Vein endothelial cell (primary cell): ENCODE data around the gene PSME3. TPM values are rescaled to one million over a fixed set of nuclear protein-coding genes. Genes with fewer than 3 reads are reported as not detected.

Experiments used
- small RNA-seq: library from RNA; depleted of rRNA; stranded (forward); fragments of <200 nt; gene quantifications from one replicate; pipeline ENCODE3, GENCODE V24; 2012
- total RNA-seq: library from RNA; depleted of rRNA; stranded (reverse); fragments of >200 nt; gene quantifications from 2 replicates; pipeline ENCODE4 v1.2.3, GENCODE V29; 2012

The PSME3 gene
- 109 and 148 TPM in 2 replicates for total RNA-seq

GRCh38 chr17:42832934-42833766 is at the start of gene PSME3:
PSME3 (plus strand) TSS chr17:42833397; CDS start chr17:42833632, 235 bp downstream.

GRCh38 chr17:42798383-42799380 is 34.5 kb upstream of the PSME3 start, which contains the start of the genes CNTD1 and COA3:
CNTD1 (plus strand) TSS chr17:42798861; CDS start chr17:42799068, 207 bp downstream.
COA3 (minus strand) TSS chr17:42798704; CDS start chr17:42798681, 23 bp downstream.

GRCh38 chr17:42844271-42844670 is 11.1 kb downstream of the PSME3 start, which contains the start of gene AOC2:
AOC2 (plus strand) TSS chr17:42844580; CDS start chr17:42844627, 47 bp downstream.

GRCh38 chr17:42850954-42851353 is 17.8 kb downstream of the PSME3 start, which contains the start of gene AOC3:
AOC3 (plus strand) TSS chr17:42851199; CDS start chr17:42851344, 145 bp downstream.

Small RNAs within 50 kb of the gene (small RNA-seq; reads per million reads assigned to genes)
- gene MIR6781 (0.13 reads per million), gene RNU6-287P (not detected)

Other genes with a start within 250 kb of the PSME3 start
- gene RETREG3, start 224.0 kb upstream of the PSME3 start, total RNA-seq: 62.4 and 80.3 TPM in 2 replicates
- 57.5 and 64.1 TPM in 2 replicates for gene TUBG1, start 223.7 kb upstream of the PSME3 start, total RNA-seq
- gene TUBG2, start 174.1 kb upstream of the PSME3 start, total RNA-seq: 6.1 and 9.5 TPM in 2 replicates
- gene PLEKHH3, start 156.4 kb upstream of the PSME3 start, total RNA-seq: 9.6 and 18.0 TPM in 2 replicates
- gene CCR10, start 151.6 kb upstream of the PSME3 start, total RNA-seq: 2.1 and 2.6 TPM in 2 replicates
- gene CNTNAP1, start 150.9 kb upstream of the PSME3 start, total RNA-seq: 23.8 and 30.2 TPM in 2 replicates
- 18.0 and 19.2 TPM in 2 replicates for gene EZH1, start 88.4 kb upstream of the PSME3 start, total RNA-seq
- gene RAMP2, start 72.2 kb upstream of the PSME3 start, total RNA-seq: 7.6 and 19.6 TPM in 2 replicates
- gene VPS25, start 59.9 kb upstream of the PSME3 start, total RNA-seq: 46.1 and 50.1 TPM in 2 replicates
- 1.3 and 2.6 TPM in 2 replicates for gene WNK4, start 52.8 kb upstream of the PSME3 start, total RNA-seq
- gene COA3, start 34.7 kb upstream of the PSME3 start, total RNA-seq: 43.2 and 46.4 TPM in 2 replicates
- gene CNTD1, start 34.5 kb upstream of the PSME3 start, total RNA-seq: under 0.01 TPM in 1 of 2 replicates, not detected in the other
- 81.2 and 86.2 TPM in 2 replicates for gene BECN1, start 9.1 kb upstream of the PSME3 start, total RNA-seq
- gene AOC2, start 11.2 kb downstream of the PSME3 start, total RNA-seq: 0.65 and 1.9 TPM in 2 replicates
- under 0.01 TPM in 2 replicates for gene AOC3, start 17.8 kb downstream of the PSME3 start, total RNA-seq
- gene G6PC1, start 67.4 kb downstream of the PSME3 start, total RNA-seq: not detected in 2 replicates
- 12.9 and 17.6 TPM in 2 replicates for gene AARSD1, start 131.1 kb downstream of the PSME3 start, total RNA-seq
- 0.33 and 0.38 TPM in 2 replicates for gene PTGES3L, start 146.7 kb downstream of the PSME3 start, total RNA-seq
- gene RUNDC1, start 147.2 kb downstream of the PSME3 start, total RNA-seq: 10.2 and 11.8 TPM in 2 replicates
- gene RPL27, start 165.0 kb downstream of the PSME3 start, total RNA-seq: 1,055 and 1,604 TPM in 2 replicates
- gene IFI35, start 173.4 kb downstream of the PSME3 start, total RNA-seq: 7.8 and 10.5 TPM in 2 replicates
- gene VAT1, start 189.0 kb downstream of the PSME3 start, total RNA-seq: 345 and 356 TPM in 2 replicates
- gene RND2, start 191.8 kb downstream of the PSME3 start, total RNA-seq: under 0.01 and 0.10 TPM in 2 replicates